Retinal pigment epithelial cell (primary cell): ENCODE measurements around the gene PERM1.

Source experiments
- DNase-seq: peaks from one replicate; pipeline ENCODE4 v3.0.0-alpha.2; 2010; ENCODE audit warnings: low read depth
- H3K4me3 ChIP-seq: 2 replicates; pipeline ENCODE4 v1.5.1; 2011; ENCODE audit warnings: mild to moderate bottlenecking, low read length, control low read depth, moderate library complexity
- TF ChIP-seq, protein P1 (sequence below): conservative IDR thresholded peaks from 2 replicates; pipeline ENCODE4 v1.5.1; 2011; ENCODE audit warnings: low read depth, low read length, control low read depth, inconsistent platforms

Gene PERM1

DNA sequence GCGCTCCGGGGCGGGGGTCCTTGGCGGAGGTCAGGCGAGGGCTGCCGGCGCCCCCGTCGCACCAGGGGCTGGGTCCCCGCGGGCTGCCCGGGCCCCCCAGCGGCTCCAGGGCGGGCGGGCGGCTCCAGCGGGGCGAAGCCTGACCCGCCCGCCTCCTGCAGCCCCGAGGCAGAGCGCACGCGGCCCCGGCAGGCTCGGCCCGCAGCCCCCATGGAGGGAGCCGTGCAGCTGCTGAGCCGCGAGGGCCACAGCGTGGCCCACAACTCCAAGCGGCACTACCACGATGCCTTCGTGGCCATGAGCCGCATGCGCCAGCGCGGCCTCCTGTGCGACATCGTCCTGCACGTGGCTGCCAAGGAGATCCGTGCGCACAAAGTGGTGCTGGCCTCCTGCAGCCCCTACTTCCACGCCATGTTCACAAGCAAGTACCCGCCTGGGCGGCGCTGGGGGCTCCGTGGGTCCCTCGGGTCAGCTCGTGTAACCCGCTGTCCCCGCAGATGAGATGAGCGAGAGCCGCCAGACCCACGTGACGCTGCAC, 20.7 kb downstream of the PERM1 start:
- TF ChIP-seq, protein P1, sequence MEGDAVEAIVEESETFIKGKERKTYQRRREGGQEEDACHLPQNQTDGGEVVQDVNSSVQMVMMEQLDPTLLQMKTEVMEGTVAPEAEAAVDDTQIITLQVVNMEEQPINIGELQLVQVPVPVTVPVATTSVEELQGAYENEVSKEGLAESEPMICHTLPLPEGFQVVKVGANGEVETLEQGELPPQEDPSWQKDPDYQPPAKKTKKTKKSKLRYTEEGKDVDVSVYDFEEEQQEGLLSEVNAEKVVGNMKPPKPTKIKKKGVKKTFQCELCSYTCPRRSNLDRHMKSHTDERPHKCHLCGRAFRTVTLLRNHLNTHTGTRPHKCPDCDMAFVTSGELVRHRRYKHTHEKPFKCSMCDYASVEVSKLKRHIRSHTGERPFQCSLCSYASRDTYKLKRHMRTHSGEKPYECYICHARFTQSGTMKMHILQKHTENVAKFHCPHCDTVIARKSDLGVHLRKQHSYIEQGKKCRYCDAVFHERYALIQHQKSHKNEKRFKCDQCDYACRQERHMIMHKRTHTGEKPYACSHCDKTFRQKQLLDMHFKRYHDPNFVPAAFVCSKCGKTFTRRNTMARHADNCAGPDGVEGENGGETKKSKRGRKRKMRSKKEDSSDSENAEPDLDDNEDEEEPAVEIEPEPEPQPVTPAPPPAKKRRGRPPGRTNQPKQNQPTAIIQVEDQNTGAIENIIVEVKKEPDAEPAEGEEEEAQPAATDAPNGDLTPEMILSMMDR, result no peak
- no peak for DNase-seq
- peak overlapping the region; percentile 39 for H3K4me3 ChIP-seq

DNA sequence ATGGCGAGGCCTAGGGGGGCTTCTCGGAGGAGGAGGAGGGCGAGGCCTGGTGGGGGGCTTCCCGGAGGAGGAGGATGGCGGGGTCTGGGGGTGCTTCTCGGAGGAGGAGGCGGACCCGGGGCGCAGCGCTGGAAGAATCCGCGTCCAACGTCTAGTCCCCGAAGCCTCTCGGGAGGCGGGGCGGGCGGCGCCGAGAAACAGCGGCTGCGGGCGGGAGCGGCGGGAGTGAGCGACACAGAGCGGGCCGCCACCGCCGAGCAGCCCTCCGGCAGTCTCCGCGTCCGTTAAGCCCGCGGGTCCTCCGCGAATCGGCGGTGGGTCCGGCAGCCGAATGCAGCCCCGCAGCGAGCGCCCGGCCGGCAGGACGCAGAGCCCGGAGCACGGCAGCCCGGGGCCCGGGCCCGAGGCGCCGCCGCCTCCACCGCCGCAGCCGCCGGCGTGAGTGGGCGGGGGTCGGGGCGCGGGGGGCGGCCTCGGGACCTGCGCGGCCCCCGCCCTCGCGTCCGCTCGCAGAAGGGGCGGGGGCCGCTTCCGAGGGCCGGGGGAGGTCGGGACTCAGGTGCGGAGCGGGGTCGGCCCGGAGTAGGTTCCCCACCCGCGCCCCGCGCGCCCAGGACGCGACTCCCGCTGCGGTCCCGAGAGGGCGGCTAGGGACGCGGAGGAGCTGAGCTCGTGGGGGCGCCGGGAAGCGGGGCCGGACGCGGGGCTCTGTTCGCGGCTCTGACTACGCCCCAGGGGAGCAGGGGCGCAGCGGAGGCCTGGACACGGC, 21.3 kb downstream of the PERM1 start, which contains the start of gene KLHL17:
Gene KLHL17, plus strand, starts transcription at position 222 of the 769 bp plus-strand sequence. Its CDS starts 110 bp downstream, at position 332.
- TF ChIP-seq, protein P1, result no peak
- DNase-seq, result no peak
- H3K4me3 ChIP-seq, result peak within 1 kb of the TSS; percentile 39

DNA sequence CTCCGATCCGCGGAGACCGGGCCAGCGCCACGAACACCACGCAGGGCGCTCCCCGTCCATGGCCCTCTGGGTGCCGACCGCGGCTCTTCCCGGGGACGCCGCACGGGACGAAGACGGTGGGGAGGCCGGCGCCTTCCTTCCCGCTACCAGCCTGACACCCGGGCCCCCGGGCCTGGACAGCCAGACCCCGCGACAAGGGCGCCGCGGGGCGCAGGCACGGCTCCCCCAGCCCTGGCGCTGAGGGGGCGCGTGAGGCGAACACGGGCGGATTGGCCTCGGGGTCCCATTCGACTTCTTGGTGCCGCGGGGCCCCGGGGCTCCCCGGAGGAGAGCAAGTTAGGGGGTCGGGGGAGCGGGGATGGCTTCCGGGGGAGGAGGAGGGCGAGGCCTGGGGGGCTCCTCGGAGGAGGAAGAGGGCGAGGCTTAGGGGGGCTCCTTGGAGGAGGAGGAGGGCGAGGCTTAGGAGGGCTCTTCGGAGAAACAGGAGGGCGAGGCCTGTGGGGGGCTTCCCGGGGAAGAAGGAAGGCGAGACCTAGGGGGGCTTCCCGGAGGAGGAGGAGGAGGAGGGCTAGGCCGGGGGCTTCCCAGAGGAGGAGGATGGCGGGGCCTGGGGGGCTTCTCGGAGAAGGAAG, 22.0 kb downstream of the PERM1 start:
- peak overlapping the region; percentile 39 for H3K4me3 ChIP-seq
- TF ChIP-seq, protein P1, result no peak
- no peak for DNase-seq

DNA sequence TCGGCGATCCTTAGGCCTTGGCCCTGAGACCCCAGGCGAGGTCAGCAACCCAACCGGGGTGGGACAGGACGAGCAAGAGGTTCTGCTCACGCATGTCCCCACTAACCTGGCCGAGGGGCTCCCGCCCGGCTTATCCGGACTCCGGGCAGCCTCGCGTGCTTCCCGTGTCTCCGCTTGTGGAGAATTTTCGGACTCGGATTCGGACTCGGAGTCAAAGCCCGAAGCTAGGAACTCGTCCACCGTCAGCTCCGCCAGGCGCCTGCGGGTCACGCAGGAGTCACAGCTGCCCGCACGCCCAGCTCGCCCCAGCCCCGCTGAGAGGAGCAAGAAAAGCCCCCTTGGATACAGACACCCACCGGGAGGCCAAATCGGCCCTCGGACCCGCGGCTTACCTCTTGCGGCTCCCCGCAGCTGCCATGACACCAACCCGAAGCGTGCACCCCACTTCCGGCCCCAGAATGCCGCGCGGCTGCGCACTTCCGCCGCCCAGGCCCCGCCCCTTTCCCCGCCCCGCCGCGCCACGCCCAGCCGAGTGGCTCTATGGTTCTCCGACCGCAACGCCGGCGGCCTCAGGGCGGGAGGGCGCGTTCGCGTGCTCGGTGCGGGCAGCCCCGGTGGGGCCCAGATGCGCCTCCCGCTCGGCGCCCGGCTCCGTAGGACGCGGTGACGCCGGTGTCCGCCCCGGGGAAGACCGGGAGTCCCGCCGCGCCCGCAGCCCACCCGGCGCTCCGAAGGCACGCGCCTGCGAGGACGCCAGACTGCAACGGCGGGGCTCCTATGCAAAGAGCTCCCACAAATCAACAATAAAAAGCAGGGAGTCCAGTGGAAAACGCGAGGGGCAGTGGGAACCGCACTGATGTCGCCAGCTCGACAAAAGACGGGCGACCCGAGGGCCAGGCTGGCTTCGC, 22.8 kb downstream of the PERM1 start, which contains the start of gene NOC2L:
Gene NOC2L, minus strand, starts transcription at position 434 of the 908 bp plus-strand sequence. Its CDS starts 16 bp downstream, at position 418.
- DNase-seq, result no peak
- TF ChIP-seq, protein P1, result no peak
- H3K4me3 ChIP-seq, result peak within 1 kb of the TSS; percentile 99

DNA sequence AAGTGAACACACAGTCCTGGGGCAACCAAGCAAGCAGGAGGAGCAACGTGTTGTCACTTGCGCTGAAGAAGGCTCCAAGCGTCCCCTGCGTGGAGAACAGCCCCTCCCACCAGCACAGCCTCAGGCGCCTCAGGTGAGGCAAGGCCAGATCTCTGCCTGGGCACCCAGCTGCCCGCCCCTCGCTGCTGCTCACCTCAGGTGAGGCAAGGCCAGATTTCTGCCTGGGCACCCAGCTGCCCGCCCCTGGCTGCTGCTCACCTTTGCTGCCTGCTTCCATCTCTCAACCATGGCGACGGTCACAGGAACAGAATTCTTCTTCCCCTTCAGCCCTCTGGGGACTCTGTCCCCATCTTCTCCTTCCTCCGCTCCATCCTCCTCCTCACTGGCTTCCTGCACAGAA, 25.3 kb downstream of the PERM1 start:
- TF ChIP-seq, protein P1, result no peak
- no peak for DNase-seq
- H3K4me3 ChIP-seq, result no peak overlapping the region

DNA sequence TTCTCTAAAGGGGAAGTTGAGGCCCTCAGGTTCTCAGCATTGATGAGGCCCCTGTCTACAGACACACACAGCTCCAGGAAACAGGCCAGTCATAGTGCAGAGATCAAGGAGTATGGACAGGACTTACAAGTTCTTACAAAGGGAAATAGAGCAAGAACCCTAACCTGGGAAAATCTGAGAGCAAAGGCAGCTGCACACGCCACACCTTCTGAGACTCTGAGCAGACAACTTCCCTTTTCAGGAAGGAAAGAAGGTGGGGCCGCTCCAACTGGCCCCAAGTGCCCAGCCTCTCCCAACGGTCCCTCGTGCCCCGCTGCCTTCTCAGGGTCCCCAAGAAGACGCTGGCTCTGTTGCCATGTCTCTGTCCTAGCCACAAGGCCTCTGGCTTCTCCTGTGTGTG, 26.4 kb downstream of the PERM1 start:
- no peak for DNase-seq
- TF ChIP-seq, protein P1, result no peak
- no peak overlapping the region for H3K4me3 ChIP-seq
